H1 (cell line): ENCODE measurements around the gene SAMD4A. TPM values are rescaled to one million over a fixed set of nuclear protein-coding genes. Genes with fewer than 3 reads are reported as not detected.
A peak's percentile ranks its signal among the peaks of the same experiment; 100 is the strongest.

Experiments used
- BRCA1 ChIP-seq: IDR thresholded peaks from 2 replicates; pipeline ENCODE4 v1.6.1; 2012; ENCODE audit warnings: low read depth, low read length, improper control_type of control experiment
- CEBPB ChIP-seq: IDR thresholded peaks from 2 replicates; pipeline ENCODE4 v1.6.1; 2012; ENCODE audit warnings: low read depth, low read length
- CHD7 ChIP-seq: fragments of 300-600 bp; sonication (generic); IDR thresholded peaks from 2 replicates; pipeline ENCODE4 v1.7.1; 2012; ENCODE audit warnings: low read length, moderate library complexity, mild to moderate bottlenecking, inconsistent platforms; ENCODE audit not compliant: insufficient replicate concordance
- KDM1A ChIP-seq: fragments of 200-600, 300-600 bp; sonication (generic); IDR thresholded peaks from 2 replicates; pipeline ENCODE4 v1.7.1; 2016; ENCODE audit warnings: mild to moderate bottlenecking, low read length, borderline replicate concordance
- KDM4A ChIP-seq: IDR thresholded peaks from one replicate; pipeline ENCODE4 v1.7.1; 2012; ENCODE audit warnings: low read depth, mild to moderate bottlenecking, moderate library complexity, low read length, inconsistent platforms; ENCODE audit not compliant: severe bottlenecking
- NRF1 ChIP-seq: IDR thresholded peaks from 2 replicates; pipeline ENCODE4 v1.6.1; 2011; ENCODE audit warnings: mild to moderate bottlenecking, low read depth, low read length, improper control_type of control experiment
- RAD21 ChIP-seq, 2 experiments: IDR thresholded peaks in 1 of 2; conservative IDR thresholded peaks in 1 of 2; 2 replicates each; pipeline ENCODE4 v1.6.1; 2011; ENCODE audit warnings: low read depth in 2 of 2, low read length in 2 of 2, improper control_type of control experiment in 1 of 2, inconsistent platforms in 1 of 2, mild to moderate bottlenecking in 1 of 2, moderate library complexity in 1 of 2
- RFX5 ChIP-seq: IDR thresholded peaks from 2 replicates; pipeline ENCODE4 v1.6.1; 2011; ENCODE audit warnings: low read depth, low read length, improper control_type of control experiment, borderline replicate concordance
- TAF7 ChIP-seq: optimal IDR thresholded peaks from 2 replicates; pipeline ENCODE3; 2011; ENCODE audit warnings: low read depth, mild to moderate bottlenecking, inconsistent platforms, low read length, moderate library complexity, borderline replicate concordance
- polyA plus RNA-seq, 7 experiments: library from polyadenylated mRNA; depleted of rRNA in 3 of 7; stranded (reverse) in 5 of 7; unstranded in 2 of 7; fragments of >200 nt in 5 of 7; fragments of 200-250 nt in 2 of 7; gene quantifications; 1 replicate in 5 of 7; 2 replicates in 1 of 7; 4 replicates in 1 of 7; pipeline versions ENCODE4 v1.2.1 to v1.2.3, GENCODE V29; 2011 to 2013; ENCODE audit warnings: missing spikeins in 2 of 7, mixed read lengths in 2 of 7
- total RNA-seq: library from RNA; stranded (reverse); fragmentation: NEBNext Ultra II Directional; extraction: Animal tissue kit (Norgen Biotek cat#: 25700); gene quantifications from 2 replicates; pipeline ENCODE4 v1.2.1, GENCODE V29; 2021

SAMD4A gene
- total and polyA plus RNA-seq, 2 of the 8 experiments (the other 6 are each of a cell fraction or from before 2014, with no cell fraction given), result 2.4 to 12.3 TPM

GRCh38 chr14:54567639-54568561 is 972 bp downstream of the SAMD4A start (continued):
- TF ChIP-seq CHD7 (no peak), TAF7 (no peak), KDM4A (peak; percentile 59), BRCA1 (no peak), RAD21 (IDR thresholded peaks at IDR 0.05 in 1 of 2, conservative IDR thresholded peaks at IDR 0.05 in 1 of 2; ENCODE audit: low read depth in 2 of 2, low read length in 2 of 2) (0 out of 4 replicates have a peak, but pooled peaks have one; percentile 1 to 18), KDM1A (no peak), NRF1 (no peak), RFX5 (no peak), CEBPB (no peak)
